Ishikawa (cell line): ENCODE data around the gene LANCL1.

Experiments used
- CEBPB ChIP-seq: IDR thresholded peaks from 2 replicates; pipeline ENCODE4 v1.6.1; 2012
- RAD21 ChIP-seq: IDR thresholded peaks from 2 replicates; pipeline ENCODE4 v1.6.1; 2012; ENCODE audit warnings: low read depth
- REST ChIP-seq: IDR thresholded peaks from 2 replicates; pipeline ENCODE4 v1.6.1; 2012; ENCODE audit warnings: low read depth, mild to moderate bottlenecking
- YY1 ChIP-seq: IDR thresholded peaks from 2 replicates; pipeline ENCODE4 v1.6.1; 2012; ENCODE audit warnings: low read depth
- TF ChIP-seq, protein P1 (sequence below): IDR thresholded peaks from 2 replicates; pipeline ENCODE4 v1.6.1; 2012

- TF ChIP-seq YY1, result no peak
- no peak for TF ChIP-seq RAD21
- TF ChIP-seq REST, result no peak
- TF ChIP-seq, protein P1, sequence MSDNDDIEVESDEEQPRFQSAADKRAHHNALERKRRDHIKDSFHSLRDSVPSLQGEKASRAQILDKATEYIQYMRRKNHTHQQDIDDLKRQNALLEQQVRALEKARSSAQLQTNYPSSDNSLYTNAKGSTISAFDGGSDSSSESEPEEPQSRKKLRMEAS, result no peak
- TF ChIP-seq CEBPB, result no peak
Measured at GRCh38 chr2:210503725-210504191, 27.2 kb upstream of the LANCL1 start.
